Measurements from ENCODE around the gene PAPPA. TPM values are rescaled to one million over a fixed set of nuclear protein-coding genes. Genes with fewer than 3 reads are reported as not detected.

PAPPA gene
- total RNA-seq, 1 donor from 2014 or later, result 1.1 TPM

DNA sequence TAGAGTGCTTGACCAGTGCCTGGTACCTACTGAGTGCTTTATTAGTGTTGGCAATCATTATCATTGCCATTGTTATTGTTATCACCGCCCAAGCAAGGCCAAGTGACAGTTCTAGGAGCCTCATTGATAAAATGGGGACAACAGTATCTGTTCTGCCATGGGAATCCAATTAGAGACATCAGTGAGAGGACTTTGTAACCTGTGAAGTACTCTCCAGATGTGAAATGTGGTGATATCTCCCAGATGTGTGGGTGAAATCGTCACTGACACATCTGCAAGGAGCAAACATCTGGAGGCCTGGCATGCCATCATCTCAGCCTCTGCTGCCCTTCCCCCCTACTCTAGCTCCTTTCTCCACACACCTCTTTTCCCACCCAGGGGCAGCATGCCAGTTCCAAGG, 260.8 kb downstream of the PAPPA start:
- intact Hi-C loops (cut with DNase I), result no loop called here
- no peak for ATAC-seq
- DNase-seq (ENCODE audit: missing footprints), result no peak

DNA sequence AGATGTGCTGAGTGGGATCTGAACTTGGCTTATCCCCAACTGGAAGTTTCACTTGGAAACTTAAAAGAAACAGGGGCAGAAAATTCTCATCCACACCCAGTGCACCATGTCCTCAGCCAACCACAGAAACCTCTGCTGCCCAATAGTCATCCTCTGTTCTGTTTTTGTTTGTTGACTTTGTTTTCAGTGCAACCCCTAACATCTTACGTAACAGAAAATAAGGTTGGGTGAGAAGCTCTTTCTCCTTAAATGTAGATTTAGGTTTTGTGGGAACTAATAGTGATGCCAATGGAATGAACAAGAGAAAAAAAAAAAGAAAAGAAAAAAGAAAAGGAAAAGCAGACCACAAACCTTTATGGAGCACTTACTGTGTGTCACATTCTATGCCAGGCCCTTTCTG, 262.8 kb downstream of the PAPPA start:
- intact Hi-C loops (cut with DNase I), result no loop called here
- DNase-seq (ENCODE audit: missing footprints) (no peak), ATAC-seq (no peak)

- ATAC-seq (no peak), DNase-seq (ENCODE audit: missing footprints) (no peak)
- intact Hi-C loops (cut with DNase I), result no loop called here
Observed at GRCh38 chr9:116417464-116417863, 263.9 kb downstream of the PAPPA start.

GRCh38 chr9:116419181-116419580, 265.6 kb downstream of the PAPPA start:
- DNase-seq (ENCODE audit: missing footprints), result no peak
- ATAC-seq, result no peak
- intact Hi-C loops (cut with DNase I), result no loop called here

DNA sequence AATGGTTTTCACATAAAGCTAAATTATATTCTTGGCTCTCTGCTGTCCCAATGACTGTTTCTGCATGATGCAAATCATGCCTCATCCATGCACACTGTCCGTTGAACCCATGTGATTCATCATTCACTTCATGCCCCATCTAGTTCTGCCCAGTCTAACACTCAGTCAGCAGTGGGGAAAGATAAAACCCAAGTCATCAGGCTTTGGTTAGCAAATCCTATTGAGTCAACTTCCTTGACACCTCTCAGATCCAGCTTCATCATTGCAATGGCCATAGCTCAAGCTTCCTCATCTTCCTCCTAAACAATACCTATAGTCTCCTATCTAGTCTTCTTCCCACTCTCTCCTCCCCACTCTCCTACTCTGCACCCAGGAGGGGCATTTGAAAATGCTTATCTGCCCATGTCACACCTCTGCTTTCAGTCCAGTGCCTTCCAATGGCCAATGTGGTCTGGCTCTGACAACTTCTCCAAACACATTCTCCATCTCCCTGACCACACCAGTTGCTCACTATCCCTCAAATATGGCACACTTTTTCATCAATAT, 267.5 kb downstream of the PAPPA start:
- intact Hi-C loops (cut with DNase I), result no loop called here
- ATAC-seq (no peak), DNase-seq (ENCODE audit: missing footprints) (no peak)

- ATAC-seq (no peak), DNase-seq (ENCODE audit: missing footprints) (no peak)
- intact Hi-C loops (cut with DNase I), result no loop called here
Observed at GRCh38 chr9:116422119-116422979, 268.8 kb downstream of the PAPPA start.

GRCh38 chr9:116423149-116423548, 269.6 kb downstream of the PAPPA start:
- DNase-seq (ENCODE audit: missing footprints), result no peak
- intact Hi-C loops (cut with DNase I), result no loop called here
- no peak for ATAC-seq

DNA sequence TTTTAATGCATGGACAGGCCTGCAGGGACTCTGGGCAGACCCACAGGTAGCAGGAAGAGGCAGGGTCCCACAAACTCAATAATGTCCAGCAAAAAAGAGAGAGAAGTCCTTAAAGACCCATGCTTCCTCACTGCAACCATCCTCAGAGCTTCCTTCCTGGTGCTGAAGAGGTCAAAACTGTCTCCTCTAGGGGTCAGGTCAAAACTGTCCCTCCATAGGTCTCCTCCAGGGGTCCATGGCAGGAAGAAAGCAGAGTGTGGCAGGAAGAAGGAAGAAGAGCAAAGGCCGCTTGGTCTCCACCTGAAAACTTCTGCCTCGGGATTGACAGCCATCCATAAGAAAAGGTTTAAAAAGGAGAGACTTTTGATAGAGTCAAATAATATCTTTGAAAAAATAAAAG, 271.7 kb downstream of the PAPPA start:
- intact Hi-C loops (cut with DNase I), result no loop called here
- ATAC-seq, result no peak
- DNase-seq (ENCODE audit: missing footprints), result no peak

DNA sequence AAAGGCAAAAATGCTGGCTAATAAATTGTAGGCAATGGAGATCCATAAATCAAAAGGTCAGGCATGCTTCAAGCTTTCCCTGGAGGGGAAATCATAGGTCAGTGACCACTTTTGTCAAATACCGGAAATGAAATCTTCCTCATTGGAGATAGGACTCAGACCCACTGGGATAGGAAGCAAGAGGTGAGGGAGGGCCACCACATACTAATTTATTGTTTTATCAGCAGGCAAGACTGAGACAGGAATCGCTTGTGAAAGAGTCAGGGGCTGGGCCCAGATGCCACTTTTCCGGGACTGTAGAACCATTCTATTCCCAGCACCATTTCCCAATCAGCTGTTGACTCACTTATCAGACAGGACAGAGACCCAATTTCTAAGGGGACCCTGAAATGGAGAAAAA, 277.3 kb downstream of the PAPPA start:
- intact Hi-C loops (cut with DNase I), result no loop called here
- ATAC-seq (no peak), DNase-seq (ENCODE audit: missing footprints) (no peak)

DNA sequence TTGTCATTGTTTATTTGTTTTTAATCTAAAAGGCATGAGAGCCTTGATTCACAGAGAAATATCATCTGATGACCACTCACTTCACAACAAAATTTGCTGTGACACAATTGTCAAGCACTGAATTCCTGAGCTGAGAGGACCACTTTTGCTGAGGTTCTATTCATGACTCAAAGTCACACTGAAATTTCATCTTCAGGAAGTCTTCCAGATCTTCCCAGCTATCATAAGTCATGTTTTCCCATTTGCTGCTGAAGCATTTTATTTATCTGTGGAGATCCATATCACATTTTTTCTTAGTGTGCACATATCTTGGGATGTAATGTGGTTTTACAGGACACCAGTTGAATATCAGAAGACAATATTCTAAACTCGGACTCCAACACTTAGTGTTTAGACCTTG, 278.5 kb downstream of the PAPPA start:
- ATAC-seq (no peak), DNase-seq (ENCODE audit: missing footprints) (no peak)
- intact Hi-C loops (cut with DNase I), result no loop called here

DNA sequence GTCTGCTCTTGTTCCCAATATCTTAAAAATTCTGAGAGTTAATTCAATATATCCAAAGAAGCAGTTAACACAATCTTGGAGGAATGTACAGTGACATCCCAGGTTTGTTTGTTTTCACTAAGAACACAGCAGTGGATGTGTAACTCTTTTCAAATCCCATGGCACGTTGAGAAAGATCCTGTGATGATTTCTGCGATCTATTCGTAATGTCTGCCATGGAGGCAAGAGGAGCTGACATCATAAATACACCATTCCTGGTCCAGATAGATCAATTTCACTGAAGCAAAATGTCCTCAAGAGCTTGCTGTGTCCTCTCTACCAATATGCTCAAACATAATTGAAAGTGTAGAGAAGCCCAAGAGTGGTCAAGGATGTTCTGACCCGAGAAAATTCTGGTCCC, 280.7 kb downstream of the PAPPA start:
- DNase-seq (ENCODE audit: missing footprints), result no peak
- intact Hi-C loops (cut with DNase I), result no loop called here
- ATAC-seq, result no peak

DNA sequence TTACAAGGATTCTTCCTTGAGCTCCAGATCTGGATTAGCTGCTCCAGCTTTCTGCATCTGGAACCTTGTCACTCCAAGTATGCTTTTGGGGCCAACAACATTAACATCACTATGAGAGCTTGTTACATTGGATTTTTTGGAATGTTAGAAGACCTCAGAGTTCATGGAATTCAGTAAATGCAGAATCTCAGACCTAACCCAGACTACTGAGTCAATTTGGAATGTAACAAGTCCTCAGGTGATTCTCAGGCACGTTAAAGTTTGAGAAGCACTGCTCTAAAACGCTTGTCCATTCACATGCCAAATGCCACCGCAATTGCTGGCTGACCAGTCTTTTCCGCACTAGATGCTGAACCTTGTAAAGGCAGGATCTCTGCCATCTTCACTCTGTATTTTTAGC, 282.1 kb downstream of the PAPPA start:
- ATAC-seq (no peak), DNase-seq (ENCODE audit: missing footprints) (no peak)
- intact Hi-C loops (cut with DNase I), result no loop called here

DNA sequence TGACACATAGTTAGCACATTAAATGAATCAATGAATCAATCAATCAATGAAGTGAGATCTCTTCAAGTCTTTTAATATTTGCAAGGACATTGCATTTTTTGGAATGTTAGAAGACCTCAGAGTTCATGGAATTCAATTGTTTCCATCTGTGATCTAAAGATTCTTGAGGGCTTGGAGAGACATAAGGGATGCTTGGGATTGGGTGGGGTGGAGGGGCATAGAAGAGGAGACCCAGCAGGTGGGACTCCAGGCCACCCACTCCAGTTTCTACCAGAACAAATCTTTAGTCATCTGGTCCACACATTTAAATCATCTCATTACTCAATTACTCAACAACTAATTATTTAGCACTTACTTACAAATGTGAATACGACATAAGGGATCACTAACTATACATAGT, 282.5 kb downstream of the PAPPA start:
- no peak for ATAC-seq
- DNase-seq (ENCODE audit: missing footprints), result no peak
- intact Hi-C loops (cut with DNase I), result no loop called here

- ATAC-seq (no peak), DNase-seq (ENCODE audit: missing footprints) (no peak)
- intact Hi-C loops (cut with DNase I), result no loop called here
Observed at GRCh38 chr9:116437411-116438370, 284.1 kb downstream of the PAPPA start.

DNA sequence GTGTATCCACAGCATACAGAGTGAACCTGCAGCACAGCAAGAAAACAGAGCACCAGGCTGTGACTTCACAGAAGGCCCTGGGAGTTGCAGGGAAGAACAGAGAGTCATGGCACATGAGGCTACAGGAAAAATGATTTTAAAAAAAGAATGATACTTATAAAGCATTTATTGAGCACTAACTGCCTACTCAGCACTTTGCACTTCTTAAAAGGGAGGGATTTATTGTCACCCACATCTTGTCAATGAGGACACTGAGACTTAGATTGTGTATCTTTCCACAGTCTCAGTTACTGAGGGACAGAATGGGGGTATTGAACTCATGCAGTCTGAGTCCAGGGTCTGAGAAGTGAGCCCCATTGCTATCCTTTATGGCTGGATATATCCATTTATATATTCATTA, 288.9 kb downstream of the PAPPA start:
- no peak for ATAC-seq
- DNase-seq (ENCODE audit: missing footprints), result no peak
- intact Hi-C loops (cut with DNase I), result no loop called here

- ATAC-seq (no peak), DNase-seq (ENCODE audit: missing footprints) (no peak)
- intact Hi-C loops (cut with DNase I), result no loop called here
Observed at GRCh38 chr9:116447934-116448333, 294.3 kb downstream of the PAPPA start.

DNA sequence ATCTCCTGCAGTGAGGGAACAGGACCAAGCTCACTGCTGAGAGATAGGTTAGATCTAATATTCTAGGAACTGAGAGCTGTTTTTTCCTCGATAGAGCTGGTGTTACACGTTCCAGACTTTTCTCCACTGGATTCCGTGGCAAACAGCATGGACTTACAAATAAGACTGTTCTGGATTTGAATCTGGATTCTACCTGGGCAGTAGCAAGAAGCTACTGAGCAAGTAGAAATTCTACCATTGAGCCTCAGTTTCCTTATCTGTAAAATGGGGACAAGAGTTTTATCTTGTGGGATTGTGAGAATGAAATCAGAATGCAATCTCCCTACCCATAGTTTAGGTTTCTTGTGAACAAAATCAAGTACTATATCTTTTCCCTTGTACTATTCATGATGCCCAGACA, 294.8 kb downstream of the PAPPA start:
- no peak for DNase-seq (ENCODE audit: missing footprints)
- intact Hi-C loops (cut with DNase I), result no loop called here

GRCh38 chr9:116449949-116450348, 296.4 kb downstream of the PAPPA start:
- ATAC-seq (no peak), DNase-seq (ENCODE audit: missing footprints) (no peak)
- intact Hi-C loops (cut with DNase I), result no loop called here

More for the DNA sequence above, 294.8 kb downstream of the PAPPA start:
- ATAC-seq, result no peak

- DNase-seq (ENCODE audit: missing footprints) (no peak), ATAC-seq (no peak)
- intact Hi-C loops (cut with DNase I), result no loop called here
Observed at GRCh38 chr9:116450378-116451139, 297.0 kb downstream of the PAPPA start.

Measured in Right ventricle myocardium inferior (tissue), 1 donor.